ENCODE results near the gene ATAD3A.

Gene ATAD3A

DNA sequence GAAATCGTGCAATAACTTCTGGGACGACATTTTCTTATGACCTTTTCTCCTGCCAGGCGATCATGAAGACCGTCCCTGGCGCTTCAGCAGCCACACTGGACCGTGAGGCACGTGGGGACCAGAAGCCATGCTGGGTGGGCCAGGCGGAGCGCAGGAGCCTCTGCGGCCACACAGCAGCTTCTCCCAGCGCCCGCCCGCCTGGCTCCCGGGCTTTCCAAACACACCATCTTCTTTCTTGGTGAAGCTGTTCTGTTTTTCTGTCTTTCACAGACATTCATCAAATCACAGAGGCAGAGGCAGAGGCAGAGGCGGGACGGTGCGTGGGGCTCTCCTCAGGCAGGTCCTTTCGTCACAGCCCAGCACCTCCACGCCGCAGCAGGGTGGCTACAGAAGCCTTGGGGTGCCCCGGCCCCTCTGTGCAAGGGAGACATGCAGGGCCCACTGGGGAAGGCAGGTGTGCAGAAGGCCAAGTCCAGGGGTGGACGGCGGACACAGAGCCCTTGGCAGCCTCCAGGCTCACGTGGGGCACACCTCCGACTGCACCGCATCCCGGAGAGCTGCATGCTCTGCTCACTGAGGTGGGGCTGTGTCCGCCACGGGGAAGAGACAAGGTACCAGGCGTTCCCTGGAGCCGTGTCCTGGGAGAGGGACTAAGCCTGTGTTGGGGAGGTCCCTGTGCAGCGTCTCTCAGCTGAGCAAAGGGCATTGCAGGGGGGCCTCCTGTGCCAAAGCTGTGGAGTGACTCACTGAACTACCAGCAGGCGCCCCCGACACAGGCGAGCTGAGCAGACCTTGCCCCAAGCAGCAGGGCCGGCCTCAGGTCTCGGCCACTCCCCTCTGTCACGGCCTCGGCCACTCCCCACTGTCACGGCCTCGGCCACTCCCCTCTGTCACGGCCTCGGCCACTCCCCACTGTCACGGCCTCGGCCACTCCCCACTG lies 31.1 kb downstream of the ATAD3A start:
- no peak for DNase-seq (ENCODE audit: low read depth, low spot score)
- Histone ChIP-seq H3K27me3 (ENCODE audit: insufficient read depth, insufficient read length) (no peaks in the 10 kb centered on the region), H3K4me3 (ENCODE audit: insufficient read length, low read depth) (no peak overlapping the region), H3K36me3 (ENCODE audit: insufficient read depth, insufficient read length, low read length) (peaks cover 72% of the 10 kb centered on the region), H3K9ac (ENCODE audit: insufficient read length, low read depth) (no peak overlapping the region), H3K4me1 (ENCODE audit: insufficient read depth, insufficient read length) (peaks cover 13% of the 10 kb centered on the region), H3K9me3 (ENCODE audit: insufficient read depth, low read length) (no peaks in the 10 kb centered on the region)
- TF ChIP-seq YY1 (IDR thresholded peaks at IDR 0.05; ENCODE audit: insufficient read depth, insufficient read length) (no peak), ZNF274 (IDR thresholded peaks at IDR 0.05; ENCODE audit: low read depth, low read length) (no peak), SUZ12 (IDR thresholded peaks at IDR 0.05; ENCODE audit: extremely low read depth, insufficient read depth, insufficient read length) (no peak)

DNA sequence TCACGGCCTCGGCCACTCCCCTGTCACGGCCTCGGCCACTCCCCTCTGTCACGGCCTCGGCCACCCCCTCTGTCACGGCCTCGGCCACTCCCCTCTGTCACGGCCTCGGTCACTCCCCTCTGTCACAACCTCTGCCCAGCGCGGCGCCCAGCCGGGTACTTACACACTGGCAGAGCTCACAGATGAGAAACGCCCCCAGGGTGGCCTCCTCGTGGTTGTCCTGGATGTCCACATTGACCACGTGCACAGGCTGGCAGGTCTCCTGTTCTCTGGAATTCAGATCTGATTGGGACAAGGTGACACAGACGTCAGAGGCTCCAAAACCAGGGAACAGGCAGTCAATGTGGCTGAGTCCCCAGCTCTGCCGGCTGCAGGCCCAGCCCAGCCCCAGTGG lies 31.7 kb downstream of the ATAD3A start:
- Histone ChIP-seq H3K4me1 (ENCODE audit: insufficient read depth, insufficient read length) (peaks cover 12% of the 10 kb centered on the region), H3K9ac (ENCODE audit: insufficient read length, low read depth) (no peak overlapping the region), H3K9me3 (ENCODE audit: insufficient read depth, low read length) (no peaks in the 10 kb centered on the region), H3K27me3 (ENCODE audit: insufficient read depth, insufficient read length) (no peaks in the 10 kb centered on the region), H3K36me3 (ENCODE audit: insufficient read depth, insufficient read length, low read length) (peaks cover 70% of the 10 kb centered on the region), H3K4me3 (ENCODE audit: insufficient read length, low read depth) (no peak overlapping the region)
- no peak for TF ChIP-seq SUZ12 (IDR thresholded peaks at IDR 0.05; ENCODE audit: extremely low read depth, insufficient read depth, insufficient read length)
- no peak for TF ChIP-seq YY1 (IDR thresholded peaks at IDR 0.05; ENCODE audit: insufficient read depth, insufficient read length)
- no peak for TF ChIP-seq ZNF274 (IDR thresholded peaks at IDR 0.05; ENCODE audit: low read depth, low read length)
- no peak for DNase-seq (ENCODE audit: low read depth, low spot score)

DNA sequence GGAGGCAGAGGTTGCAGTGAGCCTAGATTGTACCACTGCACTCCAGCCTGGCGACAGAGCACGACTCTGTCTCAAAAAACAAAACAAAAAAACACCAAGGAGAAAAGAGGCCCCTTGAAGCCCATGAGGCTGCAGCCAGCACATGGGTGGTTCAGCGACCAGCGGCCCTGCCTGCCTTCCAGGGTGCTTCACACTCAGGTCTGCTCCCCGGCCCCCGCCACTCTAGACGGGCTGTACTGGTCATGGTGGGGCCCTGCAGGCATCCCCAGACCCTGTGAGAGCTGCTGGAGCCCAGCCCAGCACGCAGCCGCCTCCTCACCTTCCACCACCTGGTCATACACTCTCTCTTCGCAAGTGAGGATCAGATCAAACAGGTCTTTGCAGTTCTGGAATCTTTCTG lies 32.6 kb downstream of the ATAD3A start:
- Histone ChIP-seq H3K36me3 (ENCODE audit: insufficient read depth, insufficient read length, low read length) (peaks cover 71% of the 10 kb centered on the region), H3K9me3 (ENCODE audit: insufficient read depth, low read length) (no peaks in the 10 kb centered on the region), H3K4me3 (ENCODE audit: insufficient read length, low read depth) (no peak overlapping the region), H3K9ac (ENCODE audit: insufficient read length, low read depth) (no peak overlapping the region), H3K27me3 (ENCODE audit: insufficient read depth, insufficient read length) (no peaks in the 10 kb centered on the region), H3K4me1 (ENCODE audit: insufficient read depth, insufficient read length) (peaks cover 6% of the 10 kb centered on the region)
- TF ChIP-seq YY1 (IDR thresholded peaks at IDR 0.05; ENCODE audit: insufficient read depth, insufficient read length), result no peak
- no peak for TF ChIP-seq SUZ12 (IDR thresholded peaks at IDR 0.05; ENCODE audit: extremely low read depth, insufficient read depth, insufficient read length)
- no peak for TF ChIP-seq ZNF274 (IDR thresholded peaks at IDR 0.05; ENCODE audit: low read depth, low read length)
- no peak for DNase-seq (ENCODE audit: low read depth, low spot score)

DNA sequence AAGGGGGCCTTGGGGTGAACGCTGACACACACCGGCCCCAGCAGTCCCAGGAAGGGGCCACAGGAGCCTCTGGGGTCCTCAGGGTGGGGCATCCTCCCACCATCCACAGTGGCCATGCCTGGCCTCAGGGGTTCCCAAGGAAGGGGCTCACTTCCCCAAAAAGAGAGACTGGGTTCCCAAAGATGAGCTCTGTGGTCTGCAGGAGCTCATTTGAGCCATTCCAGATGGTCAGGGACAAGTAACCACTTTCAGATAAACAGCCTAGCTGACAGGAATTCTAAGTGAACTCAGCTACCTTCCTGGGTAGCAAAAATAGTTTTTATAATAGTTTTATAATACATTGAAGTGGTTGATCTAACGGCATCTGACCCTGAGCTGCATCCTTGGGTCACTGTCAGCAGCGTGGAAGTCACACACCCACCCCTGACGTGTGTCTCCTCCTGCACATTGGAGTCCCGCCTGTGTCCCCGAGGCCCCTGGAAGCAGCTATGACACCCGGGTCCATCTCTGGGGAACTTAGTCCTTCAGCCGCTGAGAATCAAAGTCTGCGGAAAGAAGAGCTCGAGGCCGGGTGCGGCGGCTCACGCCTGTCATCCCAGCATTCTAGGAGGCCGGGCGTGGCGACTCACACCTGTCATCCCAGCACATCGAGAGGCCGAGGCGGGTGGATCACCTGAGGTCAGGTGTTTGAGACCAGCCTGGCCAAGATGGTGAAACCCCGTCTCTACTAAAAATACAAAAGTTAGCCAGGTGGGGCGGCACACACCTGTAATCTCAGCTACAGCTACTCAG lies 34.2 kb downstream of the ATAD3A start:
- Histone ChIP-seq H3K9ac (ENCODE audit: insufficient read length, low read depth) (no peak overlapping the region), H3K9me3 (ENCODE audit: insufficient read depth, low read length) (no peaks in the 10 kb centered on the region), H3K4me1 (ENCODE audit: insufficient read depth, insufficient read length) (peaks cover 10% of the 10 kb centered on the region), H3K36me3 (ENCODE audit: insufficient read depth, insufficient read length, low read length) (peaks cover 77% of the 10 kb centered on the region), H3K4me3 (ENCODE audit: insufficient read length, low read depth) (no peak overlapping the region), H3K27me3 (ENCODE audit: insufficient read depth, insufficient read length) (no peaks in the 10 kb centered on the region)
- TF ChIP-seq YY1 (IDR thresholded peaks at IDR 0.05; ENCODE audit: insufficient read depth, insufficient read length) (no peak), ZNF274 (IDR thresholded peaks at IDR 0.05; ENCODE audit: low read depth, low read length) (no peak), SUZ12 (IDR thresholded peaks at IDR 0.05; ENCODE audit: extremely low read depth, insufficient read depth, insufficient read length) (no peak)
- no peak for DNase-seq (ENCODE audit: low read depth, low spot score)

DNA sequence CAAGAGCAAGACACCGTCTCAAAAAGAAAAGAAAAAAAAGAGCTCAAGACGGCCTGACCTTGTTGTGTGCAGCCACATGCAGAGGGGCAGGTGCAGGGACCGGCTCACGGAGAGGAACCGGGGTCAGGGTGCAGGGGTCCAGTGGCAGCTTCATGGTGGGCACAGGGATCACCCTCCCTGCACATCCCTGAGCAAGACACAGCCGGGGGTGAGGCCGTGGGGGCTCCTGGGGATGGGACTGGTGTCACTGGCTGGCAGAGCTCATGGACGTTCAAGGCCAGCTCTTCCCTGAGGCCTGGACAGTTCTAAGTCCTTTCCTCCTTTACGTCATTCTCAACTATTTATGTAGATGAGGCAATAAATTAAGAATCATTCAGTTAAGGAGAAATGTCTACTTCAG lies 35.0 kb downstream of the ATAD3A start:
- TF ChIP-seq ZNF274 (IDR thresholded peaks at IDR 0.05; ENCODE audit: low read depth, low read length) (no peak), SUZ12 (IDR thresholded peaks at IDR 0.05; ENCODE audit: extremely low read depth, insufficient read depth, insufficient read length) (no peak), YY1 (IDR thresholded peaks at IDR 0.05; ENCODE audit: insufficient read depth, insufficient read length) (no peak)
- DNase-seq (ENCODE audit: low read depth, low spot score), result no peak
- H3K4me3 ChIP-seq (ENCODE audit: insufficient read length, low read depth), result no peak overlapping the region
- H3K4me1 ChIP-seq (ENCODE audit: insufficient read depth, insufficient read length), result peaks cover 16% of the 10 kb centered on the region
- no peak overlapping the region for H3K9ac ChIP-seq (ENCODE audit: insufficient read length, low read depth)
- peaks cover 75% of the 10 kb centered on the region for H3K36me3 ChIP-seq (ENCODE audit: insufficient read depth, insufficient read length, low read length)
- H3K9me3 ChIP-seq (ENCODE audit: insufficient read depth, low read length), result no peaks in the 10 kb centered on the region
- H3K27me3 ChIP-seq (ENCODE audit: insufficient read depth, insufficient read length), result no peaks in the 10 kb centered on the region

DNA sequence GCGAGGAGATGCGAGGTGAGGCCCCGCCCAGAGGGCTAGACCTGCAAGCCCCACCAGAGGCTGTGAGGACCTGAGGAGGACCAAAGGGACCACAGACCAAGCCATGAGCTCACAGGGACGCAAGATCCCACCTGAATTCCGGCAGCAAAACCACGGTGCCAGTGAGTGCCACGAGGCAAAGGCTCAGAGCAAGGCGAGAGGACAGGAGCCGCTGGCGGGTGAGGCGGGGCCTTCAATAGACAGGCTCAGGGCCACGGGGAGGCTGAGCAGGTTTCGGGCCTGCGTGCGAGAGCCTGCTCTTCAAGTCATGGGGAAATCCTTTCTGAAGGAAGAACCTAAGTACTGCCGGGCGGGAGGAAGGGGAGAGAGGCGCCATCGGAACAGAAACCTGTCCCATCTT lies 35.5 kb downstream of the ATAD3A start:
- peaks cover 75% of the 10 kb centered on the region for H3K36me3 ChIP-seq (ENCODE audit: insufficient read depth, insufficient read length, low read length)
- no peak for TF ChIP-seq YY1 (IDR thresholded peaks at IDR 0.05; ENCODE audit: insufficient read depth, insufficient read length)
- TF ChIP-seq SUZ12 (IDR thresholded peaks at IDR 0.05; ENCODE audit: extremely low read depth, insufficient read depth, insufficient read length), result no peak
- no peak for TF ChIP-seq ZNF274 (IDR thresholded peaks at IDR 0.05; ENCODE audit: low read depth, low read length)
- no peaks in the 10 kb centered on the region for H3K9me3 ChIP-seq (ENCODE audit: insufficient read depth, low read length)
- H3K4me3 ChIP-seq (ENCODE audit: insufficient read length, low read depth), result no peak overlapping the region
- no peak overlapping the region for H3K9ac ChIP-seq (ENCODE audit: insufficient read length, low read depth)
- DNase-seq (ENCODE audit: low read depth, low spot score), result no peak
- H3K27me3 ChIP-seq (ENCODE audit: insufficient read depth, insufficient read length), result no peaks in the 10 kb centered on the region
- peaks cover 16% of the 10 kb centered on the region for H3K4me1 ChIP-seq (ENCODE audit: insufficient read depth, insufficient read length)

DNA sequence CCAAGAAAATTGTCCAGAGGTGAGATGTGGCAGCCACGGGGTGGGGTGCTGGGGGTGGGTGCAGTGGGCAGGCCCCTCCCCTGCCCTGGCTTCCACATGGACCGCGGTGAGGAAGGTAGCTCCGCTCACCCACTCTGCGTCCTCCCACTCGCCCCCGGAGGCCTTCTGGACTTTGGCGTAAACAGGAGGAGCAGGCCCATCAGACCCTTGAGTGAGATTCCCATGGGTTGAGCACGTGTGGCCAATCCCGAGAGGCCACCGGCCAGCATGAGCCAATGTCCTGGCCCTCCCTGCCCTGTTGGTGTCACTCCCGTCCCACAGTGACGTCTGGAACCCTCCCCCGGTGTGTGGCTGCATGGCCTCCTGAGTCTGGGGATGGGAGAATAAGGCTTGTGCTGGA lies 36.6 kb downstream of the ATAD3A start:
- TF ChIP-seq SUZ12 (IDR thresholded peaks at IDR 0.05; ENCODE audit: extremely low read depth, insufficient read depth, insufficient read length) (no peak), ZNF274 (IDR thresholded peaks at IDR 0.05; ENCODE audit: low read depth, low read length) (no peak), YY1 (IDR thresholded peaks at IDR 0.05; ENCODE audit: insufficient read depth, insufficient read length) (no peak)
- Histone ChIP-seq H3K36me3 (ENCODE audit: insufficient read depth, insufficient read length, low read length) (peaks cover 70% of the 10 kb centered on the region), H3K4me1 (ENCODE audit: insufficient read depth, insufficient read length) (peaks cover 16% of the 10 kb centered on the region), H3K9me3 (ENCODE audit: insufficient read depth, low read length) (no peaks in the 10 kb centered on the region), H3K9ac (ENCODE audit: insufficient read length, low read depth) (no peak overlapping the region), H3K4me3 (ENCODE audit: insufficient read length, low read depth) (no peak overlapping the region), H3K27me3 (ENCODE audit: insufficient read depth, insufficient read length) (no peaks in the 10 kb centered on the region)
- no peak for DNase-seq (ENCODE audit: low read depth, low spot score)

All from NT2/D1 (cell line).